K562 (cell line): ENCODE results near the gene PALMD. TPM values are rescaled to one million over a fixed set of nuclear protein-coding genes. Genes with fewer than 3 reads are reported as not detected.

Experiments
- ATAC-seq: fragments of 200-7000 bp; cut with Tn5 transposase; 3 replicates; pipeline ENCODE4 v1.9.1; 2020; ENCODE audit warnings: moderate library complexity
- BruUV-seq: library from RNA; stranded (reverse); fragments of 400-500 nt; replicated peaks from 2 replicates; lab custom pipeline; 2021; lab: Mats Ljungman, UMichigan
- CTCF ChIA-PET: fragments of 300-600 bp; formaldehyde crosslinking; extraction: SDS; loops from one replicate; lab custom pipeline; 2021; ENCODE audit warnings: low intra/inter-chr PET ratio; lab: Yijun Ruan, JAX
- POLR2A ChIA-PET: fragments of 300-600, 350-650 bp; sonication (Branson Sonifier 250); formaldehyde crosslinking; extraction: SDS; loops from one replicate; lab custom pipeline; 2021; ENCODE audit warnings: antibody characterized with exemption, inconsistent platforms; lab: Yijun Ruan, JAX
- DNase-seq, 4 experiments: peaks; one replicate each; pipeline versions ENCODE4 v3.0.0 to v3.0.0-alpha.2; 2011 to 2018; ENCODE audit warnings: low spot score in 3 of 4, mixed read lengths in 3 of 4; ENCODE audit errors: extremely low read depth in 1 of 4
- FAIRE-seq: peaks from 2 replicates; lab custom pipeline; 2011; peaks lifted over from hg19 to GRCh38; lab: Jason Lieb, UNC
- H2AFZ ChIP-seq: 2 replicates; pipeline ENCODE4 v1.6.0; 2011; ENCODE audit warnings: low read depth, low read length, control low read depth, inconsistent platforms
- H3K27ac ChIP-seq: fragments of 200-600 bp; 3 replicates; pipeline ENCODE4 v1.8.0; 2011; ENCODE audit warnings: low read depth, mild to moderate bottlenecking, control low read depth, inconsistent platforms, low read length, moderate library complexity, mixed read lengths; ENCODE audit errors: extremely low read depth
- H3K27me3 ChIP-seq, 2 experiments: fragments of 300-600 bp in 1 of 2; 2 replicates in 1 of 2; 3 replicates in 1 of 2; pipeline versions ENCODE4 v1.6.0 to v1.8.0; 2011; ENCODE audit warnings: inconsistent platforms in 2 of 2, low read length in 2 of 2, mild to moderate bottlenecking in 1 of 2, mixed read lengths in 1 of 2, moderate library complexity in 1 of 2; ENCODE audit not compliant: control insufficient read depth in 2 of 2, insufficient read depth in 2 of 2
- H3K36me3 ChIP-seq: fragments of 300-600 bp; 3 replicates; pipeline ENCODE4 v1.8.0; 2011; ENCODE audit warnings: mild to moderate bottlenecking, low read length, inconsistent platforms; ENCODE audit not compliant: control insufficient read depth, insufficient read depth
- H3K4me1 ChIP-seq, 2 experiments: fragments of 200-600 bp in 1 of 2; replicated peaks in 1 of 2; 2 replicates in 1 of 2; 3 replicates in 1 of 2; pipeline versions ENCODE4 v1.5.1 to v1.8.0; 2011; ENCODE audit warnings: inconsistent platforms in 2 of 2, low read length in 2 of 2, mild to moderate bottlenecking in 1 of 2, mixed read lengths in 1 of 2, moderate library complexity in 1 of 2; ENCODE audit not compliant: control insufficient read depth in 2 of 2, insufficient read depth in 2 of 2
- H3K4me2 ChIP-seq: 2 replicates; pipeline ENCODE4 v1.6.1; 2011; ENCODE audit warnings: low read length, control low read depth, inconsistent platforms, mixed read lengths; ENCODE audit not compliant: insufficient read depth
- H3K4me3 ChIP-seq: fragments of 200-600 bp; sonication (generic), shearing (Covaris generic); 2 replicates; pipeline ENCODE4 v1.5.1; 2016; ENCODE audit warnings: control low read depth, inconsistent platforms
- H3K79me2 ChIP-seq: fragments of 200-600 bp; 3 replicates; pipeline ENCODE4 v1.8.0; 2011; ENCODE audit warnings: low read length, inconsistent platforms; ENCODE audit not compliant: control insufficient read depth, insufficient read depth
- H3K9ac ChIP-seq, 2 experiments: 2 replicates each; pipeline versions ENCODE4 v1.6.0 to v1.6.1; 2011; ENCODE audit warnings: low read depth in 2 of 2, low read length in 2 of 2, control low read depth in 1 of 2, inconsistent platforms in 1 of 2, mild to moderate bottlenecking in 1 of 2, mixed read lengths in 1 of 2; ENCODE audit not compliant: insufficient read depth in 1 of 2
- H3K9me1 ChIP-seq: one replicate; pipeline ENCODE4 v1.6.0; 2011; ENCODE audit warnings: inconsistent platforms, mild to moderate bottlenecking, low read length, moderate library complexity; ENCODE audit not compliant: control insufficient read depth, insufficient read depth
- H3K9me3 ChIP-seq: replicated peaks from 2 replicates; pipeline ENCODE4 v1.5.1; 2011; ENCODE audit warnings: low read depth, low read length, inconsistent platforms; ENCODE audit not compliant: control insufficient read depth, insufficient read depth
- H4K20me1 ChIP-seq: replicated peaks from 2 replicates; pipeline ENCODE4 v1.6.1; 2011; ENCODE audit warnings: low read length, inconsistent platforms, mixed read lengths; ENCODE audit not compliant: control insufficient read depth, insufficient read depth
- ARID1B ChIP-seq: fragments of 450-650 bp; IDR thresholded peaks from 2 replicates; pipeline ENCODE4 v1.6.1; 2016; ENCODE audit warnings: antibody characterized with exemption, mild to moderate bottlenecking, inconsistent platforms
- BCOR ChIP-seq: fragments of 450-650 bp; IDR thresholded peaks from 2 replicates; pipeline ENCODE4 v1.6.1; 2016
- BRF2 ChIP-seq: IDR thresholded peaks from 3 replicates; pipeline ENCODE4 v1.6.1; 2011; ENCODE audit warnings: borderline replicate concordance, mild to moderate bottlenecking; ENCODE audit not compliant: insufficient read length, insufficient read depth
- DDX20 ChIP-seq: fragments of 450-650 bp; IDR thresholded peaks from 2 replicates; pipeline ENCODE4 v1.6.1; 2016; ENCODE audit warnings: missing genetic modification characterization, low read depth, mild to moderate bottlenecking, missing compliant biosample characterization, moderate library complexity
- KHSRP ChIP-seq: fragments of 450-650 bp; IDR thresholded peaks from 2 replicates; pipeline ENCODE4 v1.6.1; 2017
- MAFF ChIP-seq: IDR thresholded peaks from 2 replicates; pipeline ENCODE4 v1.6.1; 2012; ENCODE audit warnings: low read length, improper control_type of control experiment
- MAZ ChIP-seq, 2 experiments: fragments of 450-650 bp in 1 of 2; sonication (generic) in 1 of 2; formaldehyde crosslinking; IDR thresholded peaks in 1 of 2; conservative IDR thresholded peaks in 1 of 2; 2 replicates each; pipeline versions ENCODE4 v1.4.0 to v1.5.0; 2020; ENCODE audit warnings: mild to moderate bottlenecking in 1 of 2, missing genetic modification reagents in 1 of 2
- NCOA2 ChIP-seq, 2 experiments: fragments of 450-650 bp; IDR thresholded peaks; 2 replicates each; pipeline ENCODE4 v1.6.1; 2018; ENCODE audit warnings: mild to moderate bottlenecking in 2 of 2, moderate library complexity in 1 of 2; ENCODE audit not compliant: partially characterized antibody in 2 of 2
- NELFE ChIP-seq: IDR thresholded peaks from 2 replicates; pipeline ENCODE4 v1.6.1; 2011; ENCODE audit warnings: mild to moderate bottlenecking; ENCODE audit not compliant: insufficient read depth, insufficient read length
- NFIX ChIP-seq: fragments of 250-450 bp; sonication (Bioruptor Pico); IDR thresholded peaks from 2 replicates; pipeline ENCODE4 v1.4.0; 2020; ENCODE audit warnings: low read depth, mild to moderate bottlenecking, moderate library complexity
- RBM25 ChIP-seq: fragments of 200-400 bp; formaldehyde crosslinking; IDR thresholded peaks from 2 replicates; pipeline ENCODE4 v1.6.1; 2018; ENCODE audit warnings: low read length, low read depth, moderate library complexity; ENCODE audit not compliant: severe bottlenecking
- RCOR1 ChIP-seq, 2 experiments: IDR thresholded peaks; 2 replicates each; pipeline ENCODE4 v1.6.1; 2012; ENCODE audit warnings: low read depth in 2 of 2, low read length in 2 of 2, borderline replicate concordance in 1 of 2, improper control_type of control experiment in 1 of 2
- SMAD1 ChIP-seq: fragments of 150-350 bp; IDR thresholded peaks from 2 replicates; pipeline ENCODE4 v1.6.1; 2014; ENCODE audit warnings: low read length, low read depth; ENCODE audit not compliant: partially characterized antibody
- SRSF7 ChIP-seq: fragments of 200-400 bp; formaldehyde crosslinking; optimal IDR thresholded peaks from 2 replicates; pipeline ENCODE3; 2017; ENCODE audit warnings: mild to moderate bottlenecking, low read depth, low read length
- STAT5A ChIP-seq: IDR thresholded peaks from 2 replicates; pipeline ENCODE4 v1.6.1; 2012; ENCODE audit warnings: low read length, inconsistent platforms, borderline replicate concordance
- THAP7 ChIP-seq: fragments of 250-450 bp; sonication (Bioruptor Pico); IDR thresholded peaks from 2 replicates; pipeline ENCODE4 v1.5.0; 2021
- TRIM24 ChIP-seq, 2 experiments: fragments of 450-650 bp; IDR thresholded peaks; 2 replicates each; pipeline ENCODE4 v1.6.1; 2016
- TSC22D4 ChIP-seq: fragments of 450-650 bp; IDR thresholded peaks from 2 replicates; pipeline ENCODE4 v1.6.1; 2016; ENCODE audit warnings: missing genetic modification characterization, missing biosample characterization, control low read depth
- U2AF2 ChIP-seq: fragments of 200-400 bp; formaldehyde crosslinking; optimal IDR thresholded peaks from 2 replicates; pipeline ENCODE3; 2017; ENCODE audit warnings: low read depth, mild to moderate bottlenecking, low read length
- ZBTB2 ChIP-seq: fragments of 450-650 bp; IDR thresholded peaks from 2 replicates; pipeline ENCODE4 v1.6.1; 2016; ENCODE audit warnings: antibody characterized with exemption
- ZNF146 ChIP-seq: IDR thresholded peaks from one replicate; pipeline ENCODE4 v1.6.1; 2018; ENCODE audit warnings: missing compliant biosample characterization; ENCODE audit not compliant: unreplicated experiment
- ZNF23 ChIP-seq: fragments of 250-450 bp; sonication (Bioruptor Pico); IDR thresholded peaks from 2 replicates; pipeline ENCODE4 v1.4.0; 2020; ENCODE audit warnings: mild to moderate bottlenecking
- ZNF644 ChIP-seq: fragments of 200-800 bp; sonication (Bioruptor generic); IDR thresholded peaks from 2 replicates; pipeline ENCODE4 v1.6.1; 2016; ENCODE audit warnings: low read depth, missing genetic modification characterization, missing compliant biosample characterization
- WGBS: fragments of 100-300 bp; shearing (Covaris generic); methylation state at CpG from one replicate; pipeline ENCODE4 v1.1.6; 2016; ENCODE audit warnings: low coverage, mixed read lengths; ENCODE audit not compliant: insufficient coverage; ENCODE audit errors: missing lambda C conversion rate; 5-methylcytosine and 5-hydroxymethylcytosine counted together
- in situ Hi-C: fragments of 300-500 bp; cut with MboI; formaldehyde crosslinking; loops from 4 replicates; pipeline ENCODE4 v1.15.0; 2018; ENCODE audit warnings: inconsistent platforms, mixed read lengths
- intact Hi-C: fragments of 100-400 bp; cut with micrococcal nuclease; formaldehyde crosslinking; loops from 2 replicates; pipeline ENCODE4 v1.14.2; 2022
- polyA plus RNA-seq, 8 experiments: library from polyadenylated mRNA; depleted of rRNA in 4 of 8; stranded (reverse) in 5 of 8; unstranded in 3 of 8; fragments of >200 nt; fragmentation: Nextera tagmentation in 2 of 8; fragmentation: Illumina TruSeq in 1 of 8; extraction: Ambion mirVana in 2 of 8; extraction: Trizol in 1 of 8; gene quantifications; 2 replicates each; pipeline versions ENCODE4 v1.2.1 to v1.2.3, GENCODE V29; 2011 to 2014; ENCODE audit warnings: inconsistent platforms in 1 of 8, missing spikeins in 1 of 8
- total RNA-seq, 7 experiments: library from RNA; depleted of rRNA in 6 of 7; stranded (reverse); fragments of >200 nt in 6 of 7; fragmentation: Illumina TruSeq in 2 of 7; extraction: Trizol in 2 of 7; gene quantifications; 2 replicates each; pipeline versions ENCODE4 v1.2.1 to v1.2.3, GENCODE V29; 2011 to 2021; ENCODE audit warnings: low replicate concordance in 1 of 7

The PALMD gene
- total and polyA plus RNA-seq, 9 of the 15 experiments (the other 6 are each of a cell fraction or from before 2014, with no cell fraction given): 2.7 to 13.5 (median 5.4) TPM

- Histone ChIP-seq H3K4me2 (no peak overlapping the region), H3K27ac (no peak overlapping the region), H3K9me3 (peaks cover 6% of the 10 kb centered on the region; the same call in 1 of the 2 replicates), H3K4me1 (no peaks in the 10 kb centered on the region; a peak in 1 of 5 replicates), H4K20me1 (no peaks in the 10 kb centered on the region), H3K36me3 (no peaks in the 10 kb centered on the region), H3K4me3 (no peak overlapping the region), H3K27me3 (no peaks in the 10 kb centered on the region), H2AFZ (no peak overlapping the region), H3K79me2 (no peaks in the 10 kb centered on the region), H3K9me1 (no peaks in the 10 kb centered on the region), H3K9ac (no peak overlapping the region)
- FAIRE-seq: no peak
- in situ Hi-C loops: no loop called here
- intact Hi-C loops: no loop called here
- ATAC-seq: no peak
- DNase-seq: no peak
- BruUV-seq: no TSS peak
- WGBS: 93% methylated on average over 1 of the region's 1 CpG
- POLR2A ChIA-PET: no interaction called here
- CTCF ChIA-PET: no interaction called here
- TF ChIP-seq THAP7 (CRISPR knock-in tag) (no peak), NCOA2 (IDR thresholded peaks at IDR 0.05; ENCODE audit: partially characterized antibody in 2 of 2) (no peak), ZBTB2 (no peak), NFIX (CRISPR knock-in tag) (no peak), BCOR (peak; percentile 56; the same call in 1 of the 2 replicates), MAFF (no peak), TSC22D4 (tag) (no peak), ZNF644 (tag) (no peak), KHSRP (no peak), DDX20 (tag) (no peak), ZNF146 (CRISPR knock-in tag) (peak; percentile 96), STAT5A (no peak), BRF2 (no peak), ARID1B (no peak), ZNF23 (no peak), SRSF7 (no peak), RCOR1 (IDR thresholded peaks at IDR 0.05; ENCODE audit: borderline replicate concordance in 1 of 2, low read depth in 2 of 2, low read length in 2 of 2) (no peak), SMAD1 (no peak), MAZ (CRISPR knock-in tag; conservative IDR thresholded peaks at IDR 0.05 in 1 of 2, IDR thresholded peaks at IDR 0.05 in 1 of 2) (no peak), TRIM24 (IDR thresholded peaks at IDR 0.05) (no peak), NELFE (no peak), U2AF2 (no peak), RBM25 (peak; percentile 39)
Measured at GRCh38 chr1:99607590-99607989, 38.3 kb upstream of the PALMD start.
